PC-9 (cell line): Measurements from ENCODE around the gene ARHGEF1. TPM values are rescaled to one million over a fixed set of nuclear protein-coding genes. Genes with fewer than 3 reads are reported as not detected.

Experiments
- BruUV-seq: library from RNA; stranded (reverse); fragments of 400-500 nt; replicated peaks from 2 replicates; lab custom pipeline; 2021; lab: Mats Ljungman, UMichigan
- CTCF ChIA-PET: fragments of 300-600 bp; sonication (Branson Sonifier 250); formaldehyde crosslinking; loops from one replicate; lab custom pipeline; 2022; ENCODE audit warnings: antibody characterized with exemption; lab: Charles Lee
- POLR2A ChIA-PET: fragments of 300-600 bp; sonication (Branson Sonifier 250); formaldehyde crosslinking; loops from one replicate; lab custom pipeline; 2022; ENCODE audit warnings: antibody characterized with exemption; ENCODE audit not compliant: unreplicated experiment; lab: Charles Lee
- DNase-seq, 2 experiments: peaks; one replicate each; pipeline versions ENCODE4 v3.0.0 to v3.0.0-alpha.2; 2015 to 2022; ENCODE audit warnings: mixed read lengths in 1 of 2
- H2AFZ ChIP-seq: fragments of 200-600 bp; sonication (generic); 2 replicates; pipeline ENCODE4 v1.8.1; 2017; ENCODE audit warnings: antibody characterized with exemption
- H3F3A ChIP-seq: fragments of 200-600 bp; sonication (generic); 2 replicates; pipeline ENCODE4 v1.8.1; 2017; ENCODE audit warnings: antibody characterized with exemption, mild to moderate bottlenecking, low read depth; ENCODE audit not compliant: insufficient read depth
- H3K27ac ChIP-seq: fragments of 200-600 bp; sonication (generic); 2 replicates; pipeline ENCODE4 v1.6.1; 2016; ENCODE audit warnings: mixed run types
- H3K27me3 ChIP-seq: fragments of 200-600 bp; sonication (generic); 2 replicates; pipeline ENCODE4 v1.6.1; 2016; ENCODE audit warnings: low read depth, mixed run types; ENCODE audit not compliant: insufficient read depth
- H3K36me3 ChIP-seq: fragments of 200-600 bp; sonication (generic); 2 replicates; pipeline ENCODE4 v1.6.1; 2016; ENCODE audit warnings: low read depth, mixed run types
- H3K4me1 ChIP-seq: fragments of 200-600 bp; sonication (generic); replicated peaks from 2 replicates; pipeline ENCODE4 v1.6.1; 2016; ENCODE audit warnings: mixed run types; ENCODE audit not compliant: insufficient read depth
- H3K4me2 ChIP-seq: fragments of 200-600 bp; sonication (generic); 2 replicates; pipeline ENCODE4 v1.6.1; 2017; ENCODE audit warnings: mixed run types
- H3K4me3 ChIP-seq: fragments of 200-600 bp; sonication (generic); 2 replicates; pipeline ENCODE4 v1.6.1; 2016; ENCODE audit warnings: mixed run types
- H3K79me2 ChIP-seq: fragments of 200-600 bp; sonication (generic); 2 replicates; pipeline ENCODE4 v1.6.1; 2017; ENCODE audit warnings: low read depth, mixed run types
- H3K9me2 ChIP-seq: fragments of 200-600 bp; sonication (generic); 2 replicates; pipeline ENCODE4 v1.8.1; 2017; ENCODE audit warnings: mild to moderate bottlenecking; ENCODE audit not compliant: insufficient read depth
- H3K9me3 ChIP-seq: fragments of 200-600 bp; sonication (generic); 2 replicates; pipeline ENCODE4 v1.8.1; 2016; ENCODE audit warnings: low read depth; ENCODE audit not compliant: insufficient read depth
- H4K20me1 ChIP-seq: fragments of 200-600 bp; sonication (generic); 2 replicates; pipeline ENCODE4 v1.8.1; 2017; ENCODE audit not compliant: insufficient read depth
- EZH2 ChIP-seq: fragments of 200-600 bp; sonication (generic); IDR thresholded peaks from 2 replicates; pipeline ENCODE4 v1.8.0; 2017; ENCODE audit warnings: antibody characterized with exemption, low read depth
- intact Hi-C: fragments of 100-400 bp; cut with micrococcal nuclease; formaldehyde crosslinking; loops from one replicate; pipeline ENCODE4 v1.10.0; 2022; ENCODE audit not compliant: unreplicated experiment
- total RNA-seq: library from RNA; stranded (reverse); gene quantifications from 2 replicates; pipeline ENCODE4 v1.2.3, GENCODE V29; 2021
- TF ChIP-seq, protein P1 (sequence below): fragments of 200-600 bp; sonication (generic); conservative IDR thresholded peaks from 2 replicates; pipeline ENCODE4 v1.6.1; 2017; ENCODE audit warnings: mixed run types, antibody characterized with exemption, mild to moderate bottlenecking, moderate library complexity

Gene ARHGEF1
- total RNA-seq, 1 experiment from 2014 or later, result 101 TPM

GRCh38 chr19:41886761-41887710, 4.1 kb downstream of the ARHGEF1 start:
- DNase-seq, result no peak
- H3K4me1 ChIP-seq, result peaks cover 31% of the 10 kb centered on the region
- intact Hi-C loops, result loop anchor here (2.0 to 5.0 kb wide), 2 partner anchors 70 to 190 kb away; partner anchors contain the start of gene ZNF574
- ChIA-PET CTCF (interaction anchor here (0.6 to 0.9 kb wide), 3 partner anchors 14 to 323 kb away, joined by 3 to 4 read pairs (median 3); no protein-coding TSS in a partner anchor), POLR2A (interaction anchor here (0.6 to 0.7 kb wide), 2 partner anchors 28 to 1867 kb away, joined by 3 read pairs; partner anchors contain the start of gene SMG9)
- H3F3A ChIP-seq, result peaks cover 27% of the 10 kb centered on the region
- H3K27me3 ChIP-seq, result no peaks in the 10 kb centered on the region
- H3K79me2 ChIP-seq, result peaks cover 40% of the 10 kb centered on the region
- peak overlapping the region; percentile 83 for H3K4me2 ChIP-seq
- H3K4me3 ChIP-seq, result peak overlapping the region; percentile 40; the same call in 1 of the 2 replicates
- no peaks in the 10 kb centered on the region for H3K9me3 ChIP-seq
- no peak for TF ChIP-seq EZH2
- TF ChIP-seq, protein P1, sequence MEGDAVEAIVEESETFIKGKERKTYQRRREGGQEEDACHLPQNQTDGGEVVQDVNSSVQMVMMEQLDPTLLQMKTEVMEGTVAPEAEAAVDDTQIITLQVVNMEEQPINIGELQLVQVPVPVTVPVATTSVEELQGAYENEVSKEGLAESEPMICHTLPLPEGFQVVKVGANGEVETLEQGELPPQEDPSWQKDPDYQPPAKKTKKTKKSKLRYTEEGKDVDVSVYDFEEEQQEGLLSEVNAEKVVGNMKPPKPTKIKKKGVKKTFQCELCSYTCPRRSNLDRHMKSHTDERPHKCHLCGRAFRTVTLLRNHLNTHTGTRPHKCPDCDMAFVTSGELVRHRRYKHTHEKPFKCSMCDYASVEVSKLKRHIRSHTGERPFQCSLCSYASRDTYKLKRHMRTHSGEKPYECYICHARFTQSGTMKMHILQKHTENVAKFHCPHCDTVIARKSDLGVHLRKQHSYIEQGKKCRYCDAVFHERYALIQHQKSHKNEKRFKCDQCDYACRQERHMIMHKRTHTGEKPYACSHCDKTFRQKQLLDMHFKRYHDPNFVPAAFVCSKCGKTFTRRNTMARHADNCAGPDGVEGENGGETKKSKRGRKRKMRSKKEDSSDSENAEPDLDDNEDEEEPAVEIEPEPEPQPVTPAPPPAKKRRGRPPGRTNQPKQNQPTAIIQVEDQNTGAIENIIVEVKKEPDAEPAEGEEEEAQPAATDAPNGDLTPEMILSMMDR, result no peak
- H4K20me1 ChIP-seq, result peaks cover 14% of the 10 kb centered on the region
- no peak overlapping the region for H2AFZ ChIP-seq
- H3K36me3 ChIP-seq, result peaks cover 13% of the 10 kb centered on the region; the same call in 1 of the 2 replicates
- BruUV-seq, result no TSS peak
- H3K27ac ChIP-seq, result peak overlapping the region; percentile 45; the same call in 1 of the 2 replicates
- H3K9me2 ChIP-seq, result no peaks in the 10 kb centered on the region

GRCh38 chr19:41887711-41888382, 4.9 kb downstream of the ARHGEF1 start:
- Histone ChIP-seq H3K9me3 (no peaks in the 10 kb centered on the region), H3K27ac (peak overlapping the region; percentile 45; the same call in 1 of the 2 replicates)
- POLR2A ChIA-PET, result interaction anchor here (0.6 to 0.7 kb wide), 3 partner anchors 15 to 20 kb away, joined by 4 to 8 read pairs (median 4); no protein-coding TSS in a partner anchor

More at GRCh38 chr19:41887711-41888382, 4.9 kb downstream of the ARHGEF1 start:
- H3K27me3 ChIP-seq, result no peaks in the 10 kb centered on the region
- no TSS peak for BruUV-seq
- H3K79me2 ChIP-seq, result peaks cover 40% of the 10 kb centered on the region
- DNase-seq, result peak; percentile 93 to 97
- H3K36me3 ChIP-seq, result peaks cover 13% of the 10 kb centered on the region; the same call in 1 of the 2 replicates
- CTCF ChIA-PET, result interaction anchor here (0.5 to 0.9 kb wide), 7 partner anchors 15 to 289 kb away, joined by 3 to 5 read pairs (median 3); no protein-coding TSS in a partner anchor
- intact Hi-C loops, result loop anchor here (2.0 to 5.0 kb wide), 3 partner anchors 47 to 189 kb away; partner anchors contain the start of gene ZNF574
- H2AFZ ChIP-seq, result no peak overlapping the region
- H3K4me1 ChIP-seq, result peaks cover 31% of the 10 kb centered on the region
- TF ChIP-seq, protein P1, result peak; percentile 67
- no peak for TF ChIP-seq EZH2
- H3F3A ChIP-seq, result peaks cover 19% of the 10 kb centered on the region
- H4K20me1 ChIP-seq, result peaks cover 19% of the 10 kb centered on the region
- H3K4me3 ChIP-seq, result peak overlapping the region; percentile 40; the same call in 1 of the 2 replicates
- no peaks in the 10 kb centered on the region for H3K9me2 ChIP-seq
- H3K4me2 ChIP-seq, result peak overlapping the region; percentile 83
